Endothelial cell of hepatic sinusoid (primary cell): ENCODE data around the gene ZFYVE28.

Source experiments
- in situ Hi-C: cut with HindIII; loops from 2 replicates; pipeline ENCODE4 v1.10.0; 2017; ENCODE audit warnings: low sequenced_read_pairs

The ZFYVE28 gene

GRCh38 chr4:2412534-2412884, 5.9 kb downstream of the ZFYVE28 start:
- in situ Hi-C loops, result no loop called here

- in situ Hi-C loops, result no loop called here
Observed at GRCh38 chr4:2411786-2412510, 6.5 kb downstream of the ZFYVE28 start.

GRCh38 chr4:2409381-2409783, 9.1 kb downstream of the ZFYVE28 start:
- in situ Hi-C loops, result no loop called here

GRCh38 chr4:2408976-2409375, 9.5 kb downstream of the ZFYVE28 start:
- in situ Hi-C loops, result no loop called here

GRCh38 chr4:2408401-2408958, 10.0 kb downstream of the ZFYVE28 start:
- in situ Hi-C loops, result no loop called here

- in situ Hi-C loops, result no loop called here
Observed at GRCh38 chr4:2407991-2408342, 10.5 kb downstream of the ZFYVE28 start.

- in situ Hi-C loops, result no loop called here
Observed at GRCh38 chr4:2406920-2407319, 11.5 kb downstream of the ZFYVE28 start.

- in situ Hi-C loops, result no loop called here
Observed at GRCh38 chr4:2406406-2406805, 12.0 kb downstream of the ZFYVE28 start.

GRCh38 chr4:2402941-2403340, 15.5 kb downstream of the ZFYVE28 start:
- in situ Hi-C loops, result no loop called here

GRCh38 chr4:2402048-2402842, 16.2 kb downstream of the ZFYVE28 start:
- in situ Hi-C loops, result no loop called here

GRCh38 chr4:2401610-2401983, 16.8 kb downstream of the ZFYVE28 start:
- in situ Hi-C loops, result no loop called here

- in situ Hi-C loops, result no loop called here
Observed at GRCh38 chr4:2400841-2401609, 17.4 kb downstream of the ZFYVE28 start.

GRCh38 chr4:2399631-2400190, 18.7 kb downstream of the ZFYVE28 start:
- in situ Hi-C loops, result loop anchor here (5.0 kb wide), 1 partner anchor 97 kb away; no protein-coding TSS in a partner anchor

GRCh38 chr4:2399216-2399615, 19.2 kb downstream of the ZFYVE28 start:
- in situ Hi-C loops, result loop anchor here (5.0 kb wide), 1 partner anchor 97 kb away; no protein-coding TSS in a partner anchor

GRCh38 chr4:2397596-2398379, 20.7 kb downstream of the ZFYVE28 start:
- in situ Hi-C loops, result loop anchor here (5.0 kb wide), 1 partner anchor 95 kb away; no protein-coding TSS in a partner anchor

- in situ Hi-C loops, result loop anchor here (5.0 kb wide), 1 partner anchor 95 kb away; no protein-coding TSS in a partner anchor
Observed at GRCh38 chr4:2396781-2397368, 21.6 kb downstream of the ZFYVE28 start.

- in situ Hi-C loops, result loop anchor here (5.0 kb wide), 1 partner anchor 93 kb away; no protein-coding TSS in a partner anchor
Observed at GRCh38 chr4:2395584-2395983, 22.9 kb downstream of the ZFYVE28 start.

- in situ Hi-C loops, result loop anchor here (5.0 kb wide), 1 partner anchor 93 kb away; no protein-coding TSS in a partner anchor
Observed at GRCh38 chr4:2395038-2395437, 23.4 kb downstream of the ZFYVE28 start.

- in situ Hi-C loops, result loop anchor here (5.0 kb wide), 1 partner anchor 103 kb away; no protein-coding TSS in a partner anchor
Observed at GRCh38 chr4:2394528-2394927, 23.9 kb downstream of the ZFYVE28 start.
